ENCODE data around the gene ZMYND11.
"Not testable (repeated sequence)": the region's sequence is repeated elsewhere in the genome, so short reads cannot be mapped to it uniquely, and the experiment has no call there.

Gene ZMYND11

GRCh38 chr10:287814-288213 lies 152.6 kb downstream of the ZMYND11 start:
- no peak for DNase-seq

- DNase-seq = no peak
Observed at GRCh38 chr10:288316-289200, 153.3 kb downstream of the ZMYND11 start.

- DNase-seq = no peak
Observed at GRCh38 chr10:289581-289980, 154.3 kb downstream of the ZMYND11 start.

- no peak for DNase-seq
Observed at GRCh38 chr10:290026-290725, 154.9 kb downstream of the ZMYND11 start.

GRCh38 chr10:293636-294035 lies 158.4 kb downstream of the ZMYND11 start:
- DNase-seq = no peak

- no peak for DNase-seq
Observed at GRCh38 chr10:297567-297966, 162.3 kb downstream of the ZMYND11 start.

GRCh38 chr10:298033-298432 lies 162.8 kb downstream of the ZMYND11 start:
- DNase-seq = no peak

GRCh38 chr10:299512-299911 lies 164.3 kb downstream of the ZMYND11 start:
- no peak for DNase-seq

GRCh38 chr10:299969-300368 lies 164.7 kb downstream of the ZMYND11 start:
- DNase-seq = no peak

- not testable (repeated sequence) for DNase-seq
Observed at GRCh38 chr10:300580-300979, 165.3 kb downstream of the ZMYND11 start.

GRCh38 chr10:301536-301935 lies 166.3 kb downstream of the ZMYND11 start:
- DNase-seq = no peak
